Pancreas (tissue), 10 donors: Measurements from ENCODE around the gene ERBIN. TPM values are rescaled to one million over a fixed set of nuclear protein-coding genes. Genes with fewer than 3 reads are reported as not detected.
"Not testable (repeated sequence)": the region's sequence is repeated elsewhere in the genome, so short reads cannot be mapped to it uniquely, and the experiment has no call there.

ENCODE experiments used
- ATAC-seq, 4 donors: fragments of 200-7000 bp; cut with Tn5 transposase; one replicate each; pipeline versions ENCODE4 v1.8.0 to v1.9.1; 2020; ENCODE audit warnings: mild to moderate bottlenecking in 4 of 4, moderate library complexity in 4 of 4
- DNase-seq, 6 donors: peaks; one replicate each; pipeline ENCODE4 v3.0.0-alpha.2; 2020
- FAIRE-seq: peaks from 2 replicates; lab custom pipeline; 2012; peaks lifted over from hg19 to GRCh38; lab: Jason Lieb, UNC
- H3K27ac ChIP-seq, 4 donors: fragments of 200-600 bp; sonication (generic); 1 replicate in 3 of 4; 2 replicates in 1 of 4; pipeline versions ENCODE4 v1.5.0 to v1.8.0; 2020
- H3K27me3 ChIP-seq, 4 donors: fragments of 200-600 bp; one replicate each; pipeline ENCODE4 v1.8.0; 2021
- H3K36me3 ChIP-seq, 3 donors: fragments of 200-600 bp; sonication (generic) in 1 of 3; one replicate each; pipeline versions ENCODE4 v1.5.0 to v1.8.0; 2020 to 2021
- H3K4me1 ChIP-seq, 3 donors: fragments of 200-600 bp; one replicate each; pipeline ENCODE4 v1.8.0; 2021
- H3K4me3 ChIP-seq, 4 donors: fragments of 200-600 bp; sonication (generic) in 2 of 4; one replicate each; pipeline versions ENCODE4 v1.5.0 to v1.8.0; 2020 to 2021
- H3K9me3 ChIP-seq, 4 donors: fragments of 200-600 bp; one replicate each; pipeline ENCODE4 v1.8.0; 2021
- WGBS, 2 donors: extraction: QIAGEN DNeasy Blood & Tissue Kit; methylation state at CpG; one replicate each; pipeline ENCODE4 v1.1.7; 2013; 5-methylcytosine and 5-hydroxymethylcytosine counted together
- intact Hi-C, 3 donors: fragments of 100-400 bp; cut with DNase I; formaldehyde crosslinking; loops; one replicate each; pipeline versions ENCODE4 v1.11.1 to v1.14.2; 2022
- polyA plus RNA-seq, 2 donors: library from polyadenylated mRNA; stranded (reverse); fragments of 200-250 nt; gene quantifications; one replicate each; pipeline ENCODE4 v1.2.3, GENCODE V29; 2013
- total RNA-seq, 6 donors: library from RNA; stranded (reverse); fragmentation: NEBNext Ultra II Directional in 4 of 6; extraction: Animal tissue kit (Norgen Biotek cat#: 25700) in 4 of 6; gene quantifications; one replicate each; pipeline versions ENCODE4 v1.2.1 to v1.2.4, GENCODE V29; 2021 to 2023
- TF ChIP-seq, protein P1 (sequence below), 4 donors: fragments of 200-600 bp; sonication (generic) in 3 of 4; IDR thresholded peaks; one replicate each; pipeline versions ENCODE4 v1.5.0 to v1.8.0; 2021; ENCODE audit warnings: antibody characterized with exemption in 4 of 4
- donor health status: healthy with polysubstance abuse.
- donor health status: DM: no; HTN: no; CAD: no; lungs with moderate emphysema.
- donor health status: DM: no; HTN: no; CAD: no.
- donor health status: control.
- donor health status: control.
- donor health status: Bipolar disorder and iron deficiency.
- donor health status: DM: yes; HTN: yes; CAD: no.
- donor health status: DM: no; HTN: no; CAD: no.
- donor health status: DM: no; HTN: no; CAD: no.
- donor health status: DM: yes; HTN: yes; CAD: no.

ERBIN gene
- total and polyA plus RNA-seq, 8 donors = 7.8 to 41.0 (median 25.6) TPM

DNA sequence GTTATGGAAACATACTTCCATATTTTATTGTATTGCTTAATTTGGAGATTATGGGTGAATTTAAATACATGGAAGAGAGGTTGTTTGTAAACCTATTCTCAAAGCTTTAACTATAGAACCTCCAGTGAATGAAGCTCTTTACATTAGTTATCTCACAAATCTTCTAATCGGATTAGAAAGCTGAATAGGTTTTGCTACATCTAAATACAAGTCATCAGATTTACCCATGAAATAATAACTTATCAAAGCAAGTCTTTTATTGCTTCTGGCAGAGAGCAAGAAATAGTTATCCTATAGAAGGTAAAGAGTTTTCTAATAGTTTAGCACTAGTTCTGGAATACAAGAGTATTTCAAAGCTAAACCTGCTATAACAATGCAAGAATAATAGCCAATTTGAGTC, 113.3 kb downstream of the ERBIN start:
- no peak for DNase-seq
- no peak for FAIRE-seq
- Histone ChIP-seq H3K36me3 (peaks cover 0 to 21% (median 6%) of the 10 kb centered on the region in 3 donors), H3K27ac (no peak overlapping the region), H3K9me3 (no peaks in the 10 kb centered on the region), H3K4me3 (no peak overlapping the region), H3K27me3 (no peaks in the 10 kb centered on the region), H3K4me1 (no peaks in the 10 kb centered on the region)
- intact Hi-C loops = no loop called here
- no peak for ATAC-seq
- TF ChIP-seq, protein P1, sequence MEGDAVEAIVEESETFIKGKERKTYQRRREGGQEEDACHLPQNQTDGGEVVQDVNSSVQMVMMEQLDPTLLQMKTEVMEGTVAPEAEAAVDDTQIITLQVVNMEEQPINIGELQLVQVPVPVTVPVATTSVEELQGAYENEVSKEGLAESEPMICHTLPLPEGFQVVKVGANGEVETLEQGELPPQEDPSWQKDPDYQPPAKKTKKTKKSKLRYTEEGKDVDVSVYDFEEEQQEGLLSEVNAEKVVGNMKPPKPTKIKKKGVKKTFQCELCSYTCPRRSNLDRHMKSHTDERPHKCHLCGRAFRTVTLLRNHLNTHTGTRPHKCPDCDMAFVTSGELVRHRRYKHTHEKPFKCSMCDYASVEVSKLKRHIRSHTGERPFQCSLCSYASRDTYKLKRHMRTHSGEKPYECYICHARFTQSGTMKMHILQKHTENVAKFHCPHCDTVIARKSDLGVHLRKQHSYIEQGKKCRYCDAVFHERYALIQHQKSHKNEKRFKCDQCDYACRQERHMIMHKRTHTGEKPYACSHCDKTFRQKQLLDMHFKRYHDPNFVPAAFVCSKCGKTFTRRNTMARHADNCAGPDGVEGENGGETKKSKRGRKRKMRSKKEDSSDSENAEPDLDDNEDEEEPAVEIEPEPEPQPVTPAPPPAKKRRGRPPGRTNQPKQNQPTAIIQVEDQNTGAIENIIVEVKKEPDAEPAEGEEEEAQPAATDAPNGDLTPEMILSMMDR (IDR thresholded peaks at IDR 0.05) = no peak
- WGBS, 2 donors = 95 to 97% methylated on average over 1 of the region's 1 CpG

DNA sequence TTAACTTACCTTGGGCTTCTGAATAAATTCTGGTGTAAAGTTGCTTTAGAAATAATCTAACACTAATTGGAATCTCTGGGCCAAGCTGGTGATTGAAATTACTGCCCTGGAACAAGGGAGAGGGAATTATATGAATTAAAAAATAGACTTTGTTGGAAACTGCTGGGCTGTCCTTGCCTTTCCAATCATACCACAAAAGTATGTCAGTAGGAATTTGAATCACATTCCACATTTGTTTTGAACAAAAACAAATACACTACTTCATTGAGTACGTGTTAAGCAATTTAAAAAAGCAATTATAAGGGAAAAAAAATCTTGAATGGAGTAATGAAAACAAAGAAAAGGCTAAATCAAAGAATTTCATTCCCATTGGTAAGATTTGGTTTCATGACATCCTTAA, 115.3 kb downstream of the ERBIN start:
- FAIRE-seq = no peak
- H3K4me1 ChIP-seq = no peaks in the 10 kb centered on the region
- no peaks in the 10 kb centered on the region for H3K27me3 ChIP-seq
- no peak overlapping the region for H3K4me3 ChIP-seq
- TF ChIP-seq, protein P1 (IDR thresholded peaks at IDR 0.05) = no peak
- DNase-seq = no peak
- no peak overlapping the region for H3K27ac ChIP-seq
- ATAC-seq = no peak
- H3K36me3 ChIP-seq = peaks cover 0 to 20% (median 12%) of the 10 kb centered on the region in 3 donors
- intact Hi-C loops = no loop called here
- 63 to 67% methylated on average over 1 of the region's 1 CpG for WGBS, 2 donors
- no peaks in the 10 kb centered on the region for H3K9me3 ChIP-seq

DNA sequence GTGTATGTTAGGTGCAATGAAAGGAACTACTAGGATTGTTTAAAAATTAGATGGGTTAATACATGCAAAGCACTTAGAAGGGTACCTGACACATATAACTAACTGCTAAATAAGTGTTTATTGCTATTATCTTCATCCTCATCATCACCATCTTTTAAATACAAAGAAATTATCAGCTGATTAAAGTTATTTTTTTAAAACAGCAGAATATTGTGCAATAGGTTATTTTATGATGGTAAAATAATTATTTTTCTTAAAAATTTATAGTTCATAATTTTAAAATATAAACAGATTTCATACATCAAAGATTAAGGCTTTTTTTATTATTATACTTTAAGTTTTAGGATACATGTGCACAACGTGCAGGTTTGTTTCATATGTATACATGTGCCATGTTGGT, 130.9 kb downstream of the ERBIN start:
- no peak for FAIRE-seq
- no peaks in the 10 kb centered on the region for H3K27me3 ChIP-seq
- 93% methylated on average over 1 of the region's 1 CpG for WGBS, 2 donors
- no peaks in the 10 kb centered on the region for H3K9me3 ChIP-seq
- no peak for DNase-seq
- intact Hi-C loops = no loop called here
- H3K4me3 ChIP-seq = no peak overlapping the region
- no peak for ATAC-seq
- TF ChIP-seq, protein P1 (IDR thresholded peaks at IDR 0.05) = no peak
- H3K4me1 ChIP-seq = no peaks in the 10 kb centered on the region
- H3K36me3 ChIP-seq = peaks cover 0 to 30% (median 0%) of the 10 kb centered on the region in 3 donors
- H3K27ac ChIP-seq = no peak overlapping the region

DNA sequence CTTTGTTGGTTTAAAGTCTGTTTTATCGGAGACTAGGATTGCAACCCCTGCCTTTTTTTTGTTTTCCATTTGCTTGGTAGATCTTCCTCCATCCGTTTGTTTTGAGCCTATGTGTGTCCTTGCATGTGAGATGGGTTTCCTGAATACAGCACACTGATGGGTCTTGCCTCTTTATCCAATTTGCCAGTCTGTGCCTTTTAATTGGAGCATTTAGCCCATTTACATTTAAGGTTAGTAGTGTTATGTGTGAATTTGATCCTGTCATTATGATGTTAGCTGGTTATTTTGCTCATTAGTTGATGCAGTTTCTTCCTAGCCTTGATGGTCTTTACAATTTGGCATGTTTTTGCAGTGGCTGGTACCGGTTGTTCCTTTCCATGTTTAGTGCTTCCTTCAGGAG, 134.9 kb downstream of the ERBIN start:
- H3K4me3 ChIP-seq, H3K4me1 ChIP-seq, ATAC-seq, FAIRE-seq, H3K9me3 ChIP-seq, H3K36me3 ChIP-seq, intact Hi-C loops, DNase-seq, H3K27ac ChIP-seq, H3K27me3 ChIP-seq: not testable (repeated sequence)
- 91 to 97% methylated on average over 2 of the region's 3 CpGs for WGBS, 2 donors

DNA sequence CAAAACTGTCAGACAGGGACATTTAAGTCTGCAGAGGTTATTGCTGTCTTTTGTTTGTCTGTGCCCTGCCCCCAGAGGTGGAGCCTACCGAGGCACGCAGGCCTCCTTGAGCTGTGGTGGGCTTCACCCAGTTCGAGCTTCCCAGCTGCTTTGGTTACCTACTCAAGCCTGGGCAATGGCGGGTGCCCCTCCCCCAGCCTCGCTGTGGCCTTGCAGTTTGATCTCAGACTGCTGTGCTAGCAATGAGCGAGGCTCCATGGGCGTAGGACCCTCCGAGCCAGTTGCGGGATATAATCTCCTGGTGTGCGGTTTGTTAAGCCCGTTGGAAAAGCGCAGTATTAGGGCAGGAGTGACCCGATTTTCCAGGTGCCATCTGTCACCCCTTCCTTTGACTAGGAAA, 136.7 kb downstream of the ERBIN start:
- H3K4me1 ChIP-seq, DNase-seq, ATAC-seq, H3K27ac ChIP-seq, FAIRE-seq, H3K9me3 ChIP-seq, H3K27me3 ChIP-seq, intact Hi-C loops, H3K36me3 ChIP-seq, H3K4me3 ChIP-seq: not testable (repeated sequence)
- WGBS, 2 donors = 97 to 98% methylated on average over 13 of the region's 13 CpGs

DNA sequence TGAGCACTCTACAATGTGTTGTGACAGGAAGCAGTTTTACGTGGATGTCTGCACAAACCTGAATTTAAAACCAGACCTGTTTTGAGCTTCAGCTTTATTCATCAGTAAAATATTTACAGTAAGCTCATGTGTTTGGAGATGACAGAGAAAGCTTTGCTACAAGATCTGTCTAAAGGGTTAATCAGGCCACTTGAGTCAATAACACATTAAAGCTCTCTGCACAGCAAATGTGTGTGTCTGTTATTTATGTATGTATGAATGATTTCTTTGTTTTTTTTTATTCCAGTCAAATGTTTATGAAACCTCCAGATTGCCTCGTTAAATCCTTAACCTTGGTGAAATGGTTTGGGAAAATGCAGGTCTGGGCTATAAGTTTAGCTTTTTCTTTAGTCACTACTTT, 140.5 kb downstream of the ERBIN start:
- ATAC-seq (no peak), FAIRE-seq (no peak), DNase-seq (no peak)
- intact Hi-C loops = no loop called here
- WGBS, 2 donors = 75 to 89% methylated on average over 2 of the region's 2 CpGs
- Histone ChIP-seq H3K27me3 (no peaks in the 10 kb centered on the region), H3K4me3 (no peak overlapping the region), H3K9me3 (no peaks in the 10 kb centered on the region), H3K4me1 (no peaks in the 10 kb centered on the region), H3K27ac (no peak overlapping the region), H3K36me3 (peaks cover 0 to 3% (median 0%) of the 10 kb centered on the region in 3 donors)
- TF ChIP-seq, protein P1 (IDR thresholded peaks at IDR 0.05) = no peak
